SK-N-SH treated with all-trans-retinoic acid at 6 μM for 48 hours (cell line): Measurements from ENCODE around the gene WRAP73.
"Not testable (repeated sequence)": the region's sequence is repeated elsewhere in the genome, so short reads cannot be mapped to it uniquely, and the experiment has no call there.

Experiments
- ARNTL ChIP-seq: fragments of 450-650 bp; formaldehyde crosslinking; IDR thresholded peaks from 2 replicates; pipeline ENCODE4 v1.5.0; 2020; ENCODE audit warnings: low read depth, mild to moderate bottlenecking, moderate library complexity, borderline replicate concordance
- OSR1 ChIP-seq: fragments of 250-450 bp; sonication (Bioruptor Pico); IDR thresholded peaks from 2 replicates; pipeline ENCODE4 v1.8.0; 2022; ENCODE audit warnings: moderate library complexity, mild to moderate bottlenecking, inconsistent platforms
- ZC3H10 ChIP-seq: fragments of 250-450 bp; sonication (Bioruptor Pico); IDR thresholded peaks from 2 replicates; pipeline ENCODE4 v1.5.1; 2021; ENCODE audit warnings: mild to moderate bottlenecking, moderate library complexity
- ZFP3 ChIP-seq: fragments of 250-450 bp; sonication (Bioruptor Pico); IDR thresholded peaks from 2 replicates; pipeline ENCODE4 v1.5.0; 2020; ENCODE audit warnings: mild to moderate bottlenecking, moderate library complexity
- ZNF8 ChIP-seq: fragments of 450-650 bp; formaldehyde crosslinking; IDR thresholded peaks from 2 replicates; pipeline ENCODE4 v1.5.0; 2020; ENCODE audit warnings: mild to moderate bottlenecking, moderate library complexity
- TF ChIP-seq, protein P1 (sequence below): fragments of 250-450 bp; sonication (Bioruptor Pico); IDR thresholded peaks from 2 replicates; pipeline ENCODE4 v1.5.1; 2020; ENCODE audit warnings: low read depth, mild to moderate bottlenecking, moderate library complexity
- TF ChIP-seq, protein P2 (sequence below): fragments of 250-450 bp; sonication (Bioruptor Pico); IDR thresholded peaks from 2 replicates; pipeline ENCODE4 v1.8.0; 2021; ENCODE audit warnings: low read depth, mild to moderate bottlenecking, moderate library complexity, borderline replicate concordance

GRCh38 chr1:3622102-3622501 is 27.8 kb downstream of the WRAP73 start:
- not testable (repeated sequence) for TF ChIP-seq ZFP3; ARNTL (CRISPR knock-in tag); OSR1 (CRISPR knock-in tag); ZNF8 (CRISPR knock-in tag); ZC3H10 (CRISPR knock-in tag)
- TF ChIP-seq, protein P1, sequence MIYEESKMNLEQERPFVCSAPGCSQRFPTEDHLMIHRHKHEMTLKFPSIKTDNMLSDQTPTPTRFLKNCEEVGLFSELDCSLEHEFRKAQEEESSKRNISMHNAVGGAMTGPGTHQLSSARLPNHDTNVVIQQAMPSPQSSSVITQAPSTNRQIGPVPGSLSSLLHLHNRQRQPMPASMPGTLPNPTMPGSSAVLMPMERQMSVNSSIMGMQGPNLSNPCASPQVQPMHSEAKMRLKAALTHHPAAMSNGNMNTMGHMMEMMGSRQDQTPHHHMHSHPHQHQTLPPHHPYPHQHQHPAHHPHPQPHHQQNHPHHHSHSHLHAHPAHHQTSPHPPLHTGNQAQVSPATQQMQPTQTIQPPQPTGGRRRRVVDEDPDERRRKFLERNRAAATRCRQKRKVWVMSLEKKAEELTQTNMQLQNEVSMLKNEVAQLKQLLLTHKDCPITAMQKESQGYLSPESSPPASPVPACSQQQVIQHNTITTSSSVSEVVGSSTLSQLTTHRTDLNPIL (CRISPR knock-in tag) = not testable (repeated sequence)
- TF ChIP-seq, protein P2, sequence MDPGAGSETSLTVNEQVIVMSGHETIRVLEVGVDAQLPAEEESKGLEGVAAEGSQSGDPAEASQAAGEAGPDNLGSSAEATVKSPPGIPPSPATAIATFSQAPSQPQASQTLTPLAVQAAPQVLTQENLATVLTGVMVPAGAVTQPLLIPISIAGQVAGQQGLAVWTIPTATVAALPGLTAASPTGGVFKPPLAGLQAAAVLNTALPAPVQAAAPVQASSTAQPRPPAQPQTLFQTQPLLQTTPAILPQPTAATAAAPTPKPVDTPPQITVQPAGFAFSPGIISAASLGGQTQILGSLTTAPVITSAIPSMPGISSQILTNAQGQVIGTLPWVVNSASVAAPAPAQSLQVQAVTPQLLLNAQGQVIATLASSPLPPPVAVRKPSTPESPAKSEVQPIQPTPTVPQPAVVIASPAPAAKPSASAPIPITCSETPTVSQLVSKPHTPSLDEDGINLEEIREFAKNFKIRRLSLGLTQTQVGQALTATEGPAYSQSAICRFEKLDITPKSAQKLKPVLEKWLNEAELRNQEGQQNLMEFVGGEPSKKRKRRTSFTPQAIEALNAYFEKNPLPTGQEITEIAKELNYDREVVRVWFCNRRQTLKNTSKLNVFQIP (CRISPR knock-in tag) = not testable (repeated sequence)
